Parathyroid adenoma (tissue), 2 donors: ENCODE data around the gene MCOLN2.

Experiments
- H2AFZ ChIP-seq: fragments of 300-600 bp; sonication (generic); one replicate; pipeline ENCODE4 v1.7.0; 2017; ENCODE audit warnings: antibody characterized with exemption, mild to moderate bottlenecking
- H3K27ac ChIP-seq: fragments of 300-600 bp; sonication (generic); one replicate; pipeline ENCODE4 v1.7.0; 2017
- H3K27me3 ChIP-seq: fragments of 300-600 bp; sonication (generic); one replicate; pipeline ENCODE4 v1.7.0; 2017; ENCODE audit warnings: low read length; ENCODE audit not compliant: control insufficient read depth, insufficient read depth
- H3K36me3 ChIP-seq: fragments of 300-600 bp; sonication (generic); one replicate; pipeline ENCODE4 v1.7.0; 2017; ENCODE audit warnings: low read length; ENCODE audit not compliant: control insufficient read depth, insufficient read depth
- H3K4me1 ChIP-seq: fragments of 300-600 bp; sonication (generic); one replicate; pipeline ENCODE4 v1.7.0; 2017; ENCODE audit warnings: control low read depth
- H3K4me2 ChIP-seq: fragments of 300-600 bp; sonication (generic); one replicate; pipeline ENCODE4 v1.7.0; 2017; ENCODE audit warnings: low read length
- H3K4me3 ChIP-seq: fragments of 300-600 bp; sonication (generic); one replicate; pipeline ENCODE4 v1.7.0; 2017; ENCODE audit warnings: low read depth, low read length
- H3K79me2 ChIP-seq: fragments of 300-600 bp; sonication (generic); one replicate; pipeline ENCODE4 v1.7.0; 2017; ENCODE audit warnings: control low read depth
- H3K9ac ChIP-seq: fragments of 300-600 bp; sonication (generic); one replicate; pipeline ENCODE4 v1.7.0; 2017; ENCODE audit warnings: mild to moderate bottlenecking
- H3K9me3 ChIP-seq: fragments of 300-600 bp; sonication (generic); one replicate; pipeline ENCODE4 v1.7.0; 2017; ENCODE audit warnings: low read length; ENCODE audit not compliant: control insufficient read depth
- TF ChIP-seq, protein P1 (sequence below): fragments of 300-600 bp; sonication (generic); IDR thresholded peaks from one replicate; pipeline ENCODE4 v1.7.0; 2017; ENCODE audit warnings: antibody characterized with exemption, mild to moderate bottlenecking
- donor health status: primary hyperparathyroidism.

The MCOLN2 gene

GRCh38 chr1:84996846-84997666 is at the start of gene MCOLN2:
Gene MCOLN2 (minus strand): TSS chr1:84997113. CDS start chr1:84996872, 241 bp downstream.
- no peak within 1 kb of the TSS for H3K27ac ChIP-seq
- TF ChIP-seq, protein P1, sequence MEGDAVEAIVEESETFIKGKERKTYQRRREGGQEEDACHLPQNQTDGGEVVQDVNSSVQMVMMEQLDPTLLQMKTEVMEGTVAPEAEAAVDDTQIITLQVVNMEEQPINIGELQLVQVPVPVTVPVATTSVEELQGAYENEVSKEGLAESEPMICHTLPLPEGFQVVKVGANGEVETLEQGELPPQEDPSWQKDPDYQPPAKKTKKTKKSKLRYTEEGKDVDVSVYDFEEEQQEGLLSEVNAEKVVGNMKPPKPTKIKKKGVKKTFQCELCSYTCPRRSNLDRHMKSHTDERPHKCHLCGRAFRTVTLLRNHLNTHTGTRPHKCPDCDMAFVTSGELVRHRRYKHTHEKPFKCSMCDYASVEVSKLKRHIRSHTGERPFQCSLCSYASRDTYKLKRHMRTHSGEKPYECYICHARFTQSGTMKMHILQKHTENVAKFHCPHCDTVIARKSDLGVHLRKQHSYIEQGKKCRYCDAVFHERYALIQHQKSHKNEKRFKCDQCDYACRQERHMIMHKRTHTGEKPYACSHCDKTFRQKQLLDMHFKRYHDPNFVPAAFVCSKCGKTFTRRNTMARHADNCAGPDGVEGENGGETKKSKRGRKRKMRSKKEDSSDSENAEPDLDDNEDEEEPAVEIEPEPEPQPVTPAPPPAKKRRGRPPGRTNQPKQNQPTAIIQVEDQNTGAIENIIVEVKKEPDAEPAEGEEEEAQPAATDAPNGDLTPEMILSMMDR: no peak
- no peaks in the 10 kb centered on the region for H3K27me3 ChIP-seq
- peak within 1 kb of the TSS; percentile 89 for H3K4me2 ChIP-seq
- no peaks in the 10 kb centered on the region for H3K36me3 ChIP-seq
- no peaks in the 10 kb centered on the region for H3K4me1 ChIP-seq
- H3K9me3 ChIP-seq: no peaks in the 10 kb centered on the region
- no peaks in the 10 kb centered on the region for H3K79me2 ChIP-seq
- peak within 1 kb of the TSS; percentile 83 for H2AFZ ChIP-seq
- peak within 1 kb of the TSS; percentile 68 for H3K4me3 ChIP-seq
- H3K9ac ChIP-seq: no peak within 1 kb of the TSS

DNA sequence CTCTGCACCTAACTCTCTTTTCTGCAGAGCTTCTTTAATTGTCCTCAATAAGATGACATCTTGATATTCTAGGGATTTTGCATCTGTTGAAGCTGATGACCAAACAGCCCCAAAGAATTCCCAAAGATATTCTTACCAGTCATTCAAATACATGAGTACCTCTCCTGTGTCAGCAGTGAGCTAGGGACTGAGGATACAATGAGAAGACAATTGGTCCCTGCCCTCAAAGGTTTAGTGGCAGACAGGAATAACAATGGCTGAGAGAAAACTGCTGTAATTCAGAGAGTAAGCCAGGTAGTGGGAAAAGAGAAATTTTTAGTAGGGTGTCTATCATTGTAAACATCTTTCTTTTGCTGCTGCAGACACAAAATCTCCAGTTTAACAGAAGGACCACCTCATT is 45.5 kb upstream of the MCOLN2 start:
- H3K4me1 ChIP-seq: no peaks in the 10 kb centered on the region
- no peak overlapping the region for H3K4me3 ChIP-seq
- H3K9ac ChIP-seq: no peak overlapping the region
- H3K27ac ChIP-seq: no peak overlapping the region
- H3K4me2 ChIP-seq: no peak overlapping the region
- TF ChIP-seq, protein P1: no peak
- H3K9me3 ChIP-seq: no peaks in the 10 kb centered on the region
- no peak overlapping the region for H2AFZ ChIP-seq
- no peaks in the 10 kb centered on the region for H3K36me3 ChIP-seq
- H3K79me2 ChIP-seq: no peaks in the 10 kb centered on the region
- no peaks in the 10 kb centered on the region for H3K27me3 ChIP-seq

DNA sequence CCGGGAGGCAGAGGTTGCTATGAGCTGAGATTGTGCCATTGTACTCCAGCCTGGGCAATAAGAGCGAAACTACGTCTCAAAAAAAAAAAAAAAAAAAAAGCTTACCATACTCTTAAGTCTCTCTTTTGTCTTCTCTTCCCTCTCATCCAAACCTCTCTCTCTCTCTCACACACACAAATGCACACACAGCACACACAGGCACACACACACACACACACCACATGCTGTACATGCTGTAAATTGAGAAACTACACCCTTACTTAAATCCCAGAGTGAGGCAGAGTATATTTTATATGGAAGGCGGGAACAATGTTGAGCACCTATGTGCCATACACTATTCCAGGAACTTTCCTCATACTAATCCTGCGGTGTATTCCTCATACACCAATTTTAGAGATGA is 44.9 kb upstream of the MCOLN2 start:
- H3K9me3 ChIP-seq: no peaks in the 10 kb centered on the region
- no peak overlapping the region for H3K27ac ChIP-seq
- H3K36me3 ChIP-seq: no peaks in the 10 kb centered on the region
- H3K4me1 ChIP-seq: no peaks in the 10 kb centered on the region
- no peaks in the 10 kb centered on the region for H3K79me2 ChIP-seq
- TF ChIP-seq, protein P1: no peak
- H3K4me2 ChIP-seq: no peak overlapping the region
- no peak overlapping the region for H2AFZ ChIP-seq
- H3K4me3 ChIP-seq: no peak overlapping the region
- no peak overlapping the region for H3K9ac ChIP-seq
- no peaks in the 10 kb centered on the region for H3K27me3 ChIP-seq

DNA sequence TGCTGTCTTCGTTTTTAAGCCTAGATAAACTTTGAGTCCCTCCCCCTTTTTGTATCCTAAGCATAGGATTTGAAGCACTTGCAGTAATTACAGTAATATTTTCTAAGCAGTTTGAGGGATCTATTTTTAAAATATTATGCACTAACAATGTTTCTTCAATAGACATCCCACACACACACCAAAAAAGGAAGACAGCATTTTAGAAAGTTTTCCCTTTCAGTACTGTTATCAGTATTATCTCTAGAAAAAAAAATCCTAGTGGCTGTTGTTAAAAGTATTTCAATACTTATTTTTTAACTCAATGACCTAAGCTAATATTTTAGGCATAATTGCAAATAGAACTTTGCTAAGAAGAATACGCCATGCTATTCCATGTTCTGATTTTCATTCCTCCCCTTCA is 36.3 kb upstream of the MCOLN2 start:
- H3K9ac ChIP-seq: no peak overlapping the region
- H3K27ac ChIP-seq: no peak overlapping the region
- TF ChIP-seq, protein P1: no peak
- no peaks in the 10 kb centered on the region for H3K79me2 ChIP-seq
- no peaks in the 10 kb centered on the region for H3K9me3 ChIP-seq
- H3K4me2 ChIP-seq: no peak overlapping the region
- H3K27me3 ChIP-seq: no peaks in the 10 kb centered on the region
- H3K4me1 ChIP-seq: peaks cover 3% of the 10 kb centered on the region
- H3K36me3 ChIP-seq: no peaks in the 10 kb centered on the region
- H2AFZ ChIP-seq: no peak overlapping the region
- H3K4me3 ChIP-seq: no peak overlapping the region

DNA sequence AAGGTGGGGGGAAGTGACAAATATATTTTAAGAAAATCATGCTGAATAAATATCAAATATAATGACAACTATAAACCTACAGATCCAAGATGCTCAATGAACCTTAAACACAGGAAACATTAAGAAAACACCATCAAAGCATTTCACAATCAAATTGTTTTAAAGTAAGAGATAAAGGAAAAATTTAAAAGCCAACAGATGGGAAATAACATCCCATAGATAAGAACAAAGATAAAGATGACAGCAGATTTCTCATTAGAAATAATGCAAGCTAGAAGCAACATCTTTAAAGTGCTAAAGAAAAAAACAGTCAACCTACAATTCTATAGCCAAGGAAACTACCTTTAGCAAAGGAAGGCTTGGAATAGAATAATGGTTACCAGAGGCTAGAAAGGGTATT is 33.6 kb upstream of the MCOLN2 start:
- Histone ChIP-seq H3K36me3 (no peaks in the 10 kb centered on the region), H2AFZ (no peak overlapping the region), H3K9me3 (no peaks in the 10 kb centered on the region), H3K4me1 (peaks cover 3% of the 10 kb centered on the region), H3K9ac (no peak overlapping the region), H3K27me3 (no peaks in the 10 kb centered on the region), H3K79me2 (no peaks in the 10 kb centered on the region), H3K27ac (no peak overlapping the region), H3K4me3 (no peak overlapping the region), H3K4me2 (no peak overlapping the region)
- TF ChIP-seq, protein P1: no peak
